NCI-H2107 (cell line): ENCODE measurements around the gene SF3B6.
"Not testable (repeated sequence)": the region's sequence is repeated elsewhere in the genome, so short reads cannot be mapped to it uniquely, and the experiment has no call there.

Experiments used
- DNase-seq: peaks from one replicate; lab custom pipeline; 2025; lab: John Stamatoyannopoulos, UW

The SF3B6 gene

DNA sequence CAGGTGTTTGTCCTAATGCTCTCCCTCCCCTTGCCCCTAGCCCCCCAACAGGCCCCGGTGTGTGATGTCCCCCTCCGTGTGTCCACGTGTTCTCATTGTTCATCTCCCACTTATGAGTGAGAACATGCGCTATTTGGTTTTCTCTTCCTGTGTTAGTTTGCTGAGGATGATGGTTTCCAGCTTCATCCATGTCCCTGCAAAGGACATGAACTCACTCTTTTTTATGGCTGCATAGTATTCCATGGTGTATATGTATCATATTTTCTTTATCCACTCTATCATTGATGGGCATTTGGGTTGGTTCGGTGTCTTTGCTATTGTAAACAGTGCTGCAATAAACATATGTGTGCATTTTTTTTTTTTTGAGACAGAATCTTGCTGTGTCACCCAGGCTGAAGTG lies 17.1 kb upstream of the SF3B6 start:
- DNase-seq: not testable (repeated sequence)

DNA sequence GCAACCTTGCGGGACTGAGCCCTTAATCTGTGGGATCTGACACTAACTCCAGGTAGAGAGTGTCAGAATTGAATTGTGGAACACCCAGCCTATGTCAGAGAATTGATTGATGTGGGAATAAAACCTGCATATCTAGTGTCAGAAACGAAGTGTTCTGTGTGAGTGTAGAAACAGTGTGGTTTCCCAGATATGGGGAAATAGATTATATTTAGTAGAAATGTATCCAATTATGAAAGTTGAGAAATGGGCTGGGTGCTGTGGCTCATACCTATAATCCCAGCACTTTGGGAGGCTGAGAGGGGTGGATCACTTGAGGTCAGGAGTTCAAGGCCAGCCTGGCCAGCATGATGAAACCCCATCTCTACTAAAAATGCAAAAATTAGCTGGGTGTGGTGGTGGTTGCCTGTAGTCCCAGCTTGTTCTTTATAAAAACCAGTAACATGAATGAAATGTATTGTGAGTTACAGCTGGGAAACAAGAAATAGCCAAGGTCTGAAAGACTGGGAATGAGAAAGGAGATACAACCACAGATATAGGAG lies 12.8 kb upstream of the SF3B6 start:
- no peak for DNase-seq

DNA sequence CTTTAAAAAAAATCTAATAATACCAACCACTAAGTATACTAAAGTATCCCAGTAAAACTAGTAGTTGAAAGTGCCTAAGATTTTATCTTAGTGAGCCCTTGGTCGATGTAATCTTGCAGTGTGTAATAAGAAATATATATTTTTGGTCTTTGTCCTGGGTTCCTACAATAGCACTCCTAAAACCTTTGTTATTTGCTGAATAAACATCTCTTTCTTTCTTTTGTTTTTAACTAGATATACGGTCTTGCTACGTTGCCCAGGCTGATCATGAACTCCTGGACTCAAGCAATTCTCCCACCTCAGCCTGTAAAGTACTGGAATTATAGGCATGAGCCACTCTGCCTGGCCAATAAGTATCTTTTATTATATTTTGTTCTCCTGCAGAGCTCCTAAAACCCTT lies 10.9 kb upstream of the SF3B6 start:
- no peak for DNase-seq

DNA sequence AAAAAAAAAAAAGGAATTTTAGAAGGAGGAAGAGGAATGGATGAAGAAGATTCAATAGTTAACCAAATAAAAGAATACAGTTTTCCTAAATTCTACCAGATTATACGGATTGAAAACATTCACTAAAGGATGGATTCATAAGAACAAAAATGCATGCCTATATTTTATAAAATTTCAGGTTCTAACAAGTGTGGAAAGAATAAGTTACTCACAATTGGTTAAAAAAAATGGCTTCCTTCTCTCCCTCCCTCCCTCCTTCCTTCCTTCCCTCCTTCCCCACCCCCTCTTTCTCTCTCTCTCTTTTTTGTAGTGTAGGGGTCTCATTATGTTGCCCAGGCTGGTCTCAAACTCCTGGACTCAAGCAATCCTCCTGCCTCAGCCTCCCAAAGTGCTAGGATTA lies 10.1 kb upstream of the SF3B6 start:
- no peak for DNase-seq

DNA sequence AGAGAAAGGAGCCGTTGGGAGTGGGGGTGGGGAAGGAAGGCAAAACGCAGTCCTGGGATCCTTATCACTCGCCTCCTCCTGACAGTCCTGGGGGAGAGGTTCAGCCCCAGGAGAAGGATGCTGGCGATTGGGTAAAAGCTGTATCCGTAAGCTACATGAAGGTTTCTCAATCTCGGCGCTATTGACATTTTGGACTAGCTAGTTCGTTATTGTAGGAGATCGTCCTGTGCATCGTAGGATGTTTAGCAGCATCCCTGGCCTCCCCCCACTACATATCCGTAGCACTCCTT lies 9.0 kb upstream of the SF3B6 start:
- no peak for DNase-seq

DNA sequence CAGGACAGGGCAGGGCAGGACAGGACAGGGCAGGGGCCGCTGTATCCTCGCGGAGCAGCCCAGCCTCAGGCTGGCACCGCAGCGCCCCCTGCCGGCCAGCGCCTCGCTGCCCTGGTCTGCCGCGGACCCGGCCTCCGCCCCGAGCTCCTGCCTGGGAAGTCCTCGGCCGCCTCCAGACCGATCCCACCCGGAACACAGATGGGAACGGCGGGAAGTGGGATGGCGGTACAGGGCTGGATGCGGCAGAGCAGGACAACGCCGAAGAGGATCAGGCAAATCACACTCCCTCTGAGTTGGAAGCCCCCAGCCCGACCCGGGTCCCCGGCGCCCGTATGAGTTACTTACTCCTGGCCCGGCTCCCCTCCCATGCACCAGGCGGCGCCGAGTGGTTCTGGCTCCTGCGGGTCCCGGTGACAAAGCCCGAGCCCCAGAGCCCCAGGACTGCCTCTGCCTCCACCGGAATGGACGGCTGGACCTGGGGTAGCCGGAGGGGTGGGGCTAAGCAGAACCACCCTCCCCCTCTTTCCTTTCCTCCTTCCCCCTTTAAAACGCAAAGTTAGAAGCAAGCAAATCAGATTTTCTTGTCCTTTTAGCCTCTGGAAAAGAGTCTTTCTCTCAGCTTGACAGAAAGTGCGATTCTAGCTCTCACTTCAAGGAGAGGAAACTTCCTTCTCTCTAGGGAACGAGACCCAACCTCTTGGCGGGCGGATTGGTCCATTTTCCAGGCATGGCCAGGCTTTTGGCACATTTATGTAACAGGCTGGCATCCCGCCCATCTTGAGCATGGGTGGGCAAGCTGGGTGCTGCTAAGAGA lies 8.5 kb upstream of the SF3B6 start, which contains the start of gene TP53I3:
Gene TP53I3 (minus strand): TSS at position 449 of the 814 bp plus-strand sequence. CDS start 508 bp downstream, outside the sequence.
- DNase-seq: peak; percentile 43

DNA sequence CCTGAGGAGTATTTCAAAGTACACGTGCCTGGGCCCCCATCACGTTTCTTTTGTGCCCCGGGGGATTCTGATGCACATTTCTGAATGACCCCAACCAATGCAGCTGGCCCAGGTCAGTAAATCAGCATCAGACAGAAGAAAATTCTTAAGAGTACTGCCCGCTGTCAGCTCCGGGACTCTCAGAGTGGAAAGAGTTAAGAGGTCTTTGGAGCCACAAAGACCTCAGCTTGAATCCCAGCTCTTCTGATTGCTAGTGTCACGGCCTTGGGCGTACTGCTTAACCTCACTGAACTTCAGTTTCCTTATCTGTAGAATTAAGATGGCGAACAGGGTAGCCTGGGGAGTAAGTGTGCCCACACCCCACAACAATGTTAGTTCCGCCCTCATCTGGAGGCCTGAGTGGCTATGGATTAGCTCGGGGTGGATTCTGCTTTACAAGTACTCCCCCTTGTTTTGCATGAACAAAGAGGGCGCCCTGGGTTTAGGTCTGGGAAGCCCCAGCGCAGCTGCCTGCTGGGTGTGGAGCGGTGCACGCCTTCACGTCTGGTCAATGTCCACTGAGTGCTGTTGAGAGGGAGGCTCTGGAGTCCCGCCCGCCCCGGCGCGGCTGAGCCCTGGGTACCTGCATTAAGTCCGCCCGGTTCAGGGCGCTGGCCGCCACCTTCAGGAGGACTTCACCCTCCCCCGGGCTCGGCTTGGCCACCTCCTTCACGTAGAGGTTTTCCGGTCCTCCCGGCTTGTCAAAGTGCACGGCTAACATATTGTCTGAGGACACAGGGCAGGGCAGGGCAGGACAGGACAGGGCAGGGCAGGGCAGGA lies 7.7 kb upstream of the SF3B6 start:
- peak; percentile 27 for DNase-seq

DNA sequence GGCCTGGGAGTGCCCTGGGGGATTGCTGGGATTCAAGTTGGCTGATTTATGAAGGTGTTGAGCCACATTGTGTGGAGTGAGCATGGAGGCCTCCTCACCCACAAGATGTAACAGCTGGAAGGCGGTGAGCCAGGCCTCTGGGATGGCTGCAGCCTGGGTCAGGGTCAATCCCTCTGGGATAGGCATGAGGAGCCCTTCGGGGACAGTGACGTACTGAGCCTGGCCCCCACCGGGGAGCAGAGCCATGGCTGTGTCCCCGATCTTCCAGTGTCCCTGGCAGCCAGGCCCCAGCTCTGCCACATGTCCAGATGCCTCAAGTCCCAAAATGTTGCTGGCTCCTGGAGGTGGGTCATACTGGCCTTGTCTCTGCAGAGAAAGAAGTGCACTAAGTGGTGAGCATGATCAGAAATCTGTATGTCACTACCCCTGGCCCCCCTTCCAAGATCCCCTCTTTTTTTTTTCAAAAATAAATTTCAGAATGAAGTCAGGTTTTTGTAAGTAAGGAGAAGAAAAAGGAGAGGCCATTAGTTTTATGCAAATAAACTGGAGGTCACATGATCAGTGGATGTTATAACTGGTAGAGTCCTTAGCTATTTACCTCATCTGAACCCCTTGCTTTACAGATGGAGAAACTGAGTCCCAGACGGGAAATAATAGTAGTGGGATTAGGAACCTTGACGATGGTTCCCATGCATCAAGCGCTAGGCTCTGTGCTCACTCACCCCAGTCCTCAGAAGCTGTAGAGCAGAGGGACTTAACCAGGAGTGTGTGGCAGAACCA lies 6.9 kb upstream of the SF3B6 start:
- DNase-seq: no peak

DNA sequence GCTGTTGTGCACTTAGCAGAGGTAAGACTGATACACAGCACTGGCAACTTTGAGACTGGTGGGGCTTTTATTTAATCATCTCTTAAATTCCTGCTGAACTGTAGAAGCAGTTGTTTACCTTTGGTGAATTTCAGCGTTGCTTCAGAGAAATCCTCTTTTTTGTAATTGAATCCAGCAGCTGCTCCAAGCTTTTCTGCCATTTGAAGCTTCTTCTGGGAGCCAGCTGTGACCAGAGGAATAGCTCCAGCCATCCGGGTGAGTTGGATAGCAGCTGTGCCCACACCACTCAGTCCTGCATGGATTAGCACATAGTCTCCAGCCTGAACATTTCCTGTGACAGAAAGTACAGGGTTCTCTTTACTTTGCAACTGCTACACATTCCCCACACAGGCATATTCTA lies 4.6 kb upstream of the SF3B6 start:
- DNase-seq: no peak

DNA sequence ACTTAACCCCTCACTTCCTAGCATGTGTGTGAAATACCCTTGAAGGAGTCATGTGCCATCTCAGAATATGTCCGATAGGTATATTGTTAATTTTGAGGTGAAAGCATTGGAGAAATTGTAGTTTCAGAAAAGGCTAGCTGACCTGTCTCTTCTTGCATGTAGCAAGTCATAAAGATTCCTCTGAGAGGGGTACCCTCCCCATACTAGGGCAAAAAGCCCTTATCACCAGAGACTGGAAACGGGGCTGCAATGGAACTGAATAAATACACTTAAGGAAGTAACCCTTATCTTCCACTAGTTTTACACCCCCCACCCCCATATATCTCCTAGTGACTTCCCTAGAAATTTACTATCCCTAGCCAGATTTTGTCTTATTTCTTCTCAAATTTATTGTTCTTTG lies 1.8 kb upstream of the SF3B6 start:
- DNase-seq: no peak

DNA sequence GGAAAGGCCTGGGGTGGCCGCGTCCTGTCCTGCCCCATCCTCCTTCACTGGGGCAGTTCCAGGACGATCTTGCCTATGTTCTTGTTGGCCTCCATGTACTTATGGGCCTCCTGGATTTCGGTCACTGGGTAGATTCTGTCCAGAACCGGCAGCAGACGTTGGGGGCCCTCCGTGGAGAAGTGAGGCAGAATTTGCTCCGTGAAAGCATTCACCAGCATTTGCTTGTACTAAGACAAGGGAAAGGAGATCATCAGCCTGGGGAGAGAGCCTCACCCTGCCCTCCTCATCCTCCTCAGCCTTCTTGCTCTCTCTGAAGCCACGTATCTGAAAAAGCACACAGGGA lies 1.4 kb upstream of the SF3B6 start:
- no peak for DNase-seq

DNA sequence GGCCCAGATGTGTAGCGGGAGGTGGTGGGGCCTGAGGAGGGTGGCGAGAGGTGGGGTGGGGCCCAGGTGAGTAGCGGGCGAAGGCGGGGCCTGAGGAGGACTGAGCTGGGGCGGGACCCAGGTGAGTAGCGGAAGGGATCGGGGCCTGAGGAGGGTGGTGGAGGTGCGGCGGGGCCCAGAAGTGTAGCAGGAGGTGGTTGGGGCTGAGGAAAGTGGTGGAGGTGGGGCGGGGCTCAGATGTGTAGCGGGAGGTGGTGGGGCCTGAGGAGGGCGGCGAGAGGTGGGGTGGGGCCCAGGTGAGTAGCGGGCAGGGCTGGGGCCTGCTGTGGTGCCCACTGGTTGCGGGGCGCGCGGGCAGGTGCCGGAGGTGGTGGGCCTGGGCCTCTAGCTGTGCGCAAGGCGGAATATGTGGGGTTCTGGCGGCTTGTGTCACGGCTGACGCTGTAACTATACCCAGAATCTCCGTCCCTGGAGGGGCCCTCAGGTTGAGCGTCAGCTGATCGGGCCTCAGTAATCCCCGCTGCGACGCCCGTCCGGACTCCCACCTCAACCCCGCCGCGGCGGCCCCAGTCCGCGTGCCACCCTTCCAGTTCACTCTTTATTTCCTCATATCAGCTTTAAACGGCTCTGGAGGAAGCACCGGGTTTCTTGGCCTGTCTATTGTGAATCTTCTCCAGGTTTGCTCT lies 866 bp upstream of the SF3B6 start:
- DNase-seq: no peak

DNA sequence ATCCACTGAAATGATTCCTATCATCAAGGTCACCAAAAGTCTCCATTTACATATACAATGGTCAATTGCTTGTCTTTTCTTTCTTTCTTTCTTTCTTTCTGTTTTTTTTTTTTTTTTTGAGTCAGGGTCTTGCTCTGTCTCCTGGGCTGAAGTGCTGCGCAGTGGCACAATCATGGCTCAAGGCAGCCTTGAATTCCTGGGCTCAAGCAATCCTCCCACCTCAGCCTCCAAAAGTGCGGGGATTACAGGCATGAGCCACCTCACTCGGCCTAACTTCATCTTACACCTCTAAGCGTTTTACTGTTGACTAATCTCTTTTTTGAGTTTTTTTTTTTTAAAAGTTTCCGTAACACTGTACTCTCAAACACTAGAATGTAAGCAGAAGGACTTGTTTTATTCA lies 867 bp downstream of the SF3B6 start:
- no peak for DNase-seq

DNA sequence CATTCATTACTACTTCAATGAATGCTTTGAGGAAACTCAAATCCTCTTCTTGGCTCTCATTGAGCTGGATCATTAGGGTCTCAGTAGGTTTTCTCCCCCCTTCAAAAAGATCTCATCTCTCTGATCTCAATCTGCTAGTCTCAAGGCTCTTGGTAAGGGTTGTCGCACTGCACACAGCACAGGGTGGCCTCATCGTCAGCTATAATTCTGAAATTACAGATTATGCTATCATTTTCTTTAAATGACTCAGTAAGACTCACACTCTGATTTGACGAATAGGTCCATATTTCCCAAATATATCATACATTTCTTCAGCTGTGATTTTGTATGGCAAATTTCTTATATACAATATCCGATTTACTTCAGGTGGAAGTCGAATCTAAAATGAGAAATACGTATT lies 2.3 kb downstream of the SF3B6 start:
- no peak for DNase-seq

DNA sequence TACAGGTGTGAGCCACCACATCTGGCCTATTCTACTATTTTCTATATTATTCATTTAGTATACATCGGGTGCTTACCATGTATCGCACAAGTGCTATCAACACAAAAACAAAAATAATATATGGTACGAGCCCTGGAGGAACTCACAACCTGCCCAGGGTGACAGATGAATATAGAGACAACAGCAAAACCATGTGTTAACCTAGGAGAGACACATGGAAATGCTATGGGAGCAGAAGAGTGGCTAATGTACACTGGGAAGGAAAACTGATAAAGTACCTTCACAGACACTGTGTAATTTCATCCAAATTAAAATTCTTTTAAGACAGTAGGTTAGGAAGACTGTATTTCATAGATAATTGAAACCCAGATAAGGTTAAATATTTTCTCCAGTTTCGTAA lies 3.9 kb downstream of the SF3B6 start:
- no peak for DNase-seq

DNA sequence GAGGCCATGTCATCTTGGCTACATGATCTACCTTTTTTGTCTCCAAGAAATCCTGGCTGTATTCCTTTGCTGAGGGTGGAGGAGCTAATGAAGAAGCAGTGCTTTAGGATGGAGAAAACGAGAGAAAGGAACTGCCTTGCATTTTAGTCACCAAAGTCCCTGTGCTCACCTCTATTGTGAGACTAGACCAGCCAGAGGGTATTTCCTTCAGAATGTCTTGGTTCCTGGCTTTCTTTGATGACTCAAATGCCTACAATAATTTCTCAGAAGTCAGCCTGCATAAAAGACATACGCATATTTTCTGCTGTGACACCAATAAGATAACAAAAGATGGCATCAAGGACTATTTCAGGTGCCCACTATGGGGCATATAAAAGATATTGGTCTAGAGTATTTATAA lies 10.8 kb downstream of the SF3B6 start:
- no peak for DNase-seq

DNA sequence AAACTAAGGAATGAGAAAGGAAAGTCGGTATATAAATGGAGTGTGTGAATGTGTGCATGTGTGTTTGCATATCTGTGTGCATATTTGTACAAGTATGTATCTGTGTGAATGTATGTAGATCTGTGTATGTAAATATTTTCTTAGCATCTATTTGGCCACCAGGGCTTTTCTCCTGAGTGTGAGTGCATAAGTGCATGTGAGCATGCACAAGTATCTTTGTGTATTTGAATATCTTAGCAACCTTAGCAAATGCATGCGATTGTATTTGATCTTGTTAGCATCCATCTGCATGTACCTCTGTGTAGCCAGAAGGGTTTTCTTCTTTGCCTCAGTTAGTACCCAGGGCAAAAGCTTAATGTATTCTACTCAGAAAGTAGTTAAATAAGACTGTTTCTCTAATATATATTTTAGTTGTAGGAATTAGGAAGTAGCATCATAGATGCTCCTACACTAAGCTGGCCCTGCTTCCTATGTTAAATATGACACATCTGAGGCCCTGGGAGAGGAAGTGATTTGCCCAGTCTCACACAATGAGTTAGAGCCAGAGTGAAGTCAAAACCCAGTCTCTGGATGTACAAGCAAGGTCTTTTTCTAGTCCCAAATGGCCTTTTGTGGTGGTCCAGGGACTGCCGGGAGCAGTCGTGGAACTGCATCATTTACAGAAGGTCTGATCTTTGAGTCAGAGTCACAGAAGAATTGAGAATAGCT lies 17.4 kb downstream of the SF3B6 start:
- no peak for DNase-seq

DNA sequence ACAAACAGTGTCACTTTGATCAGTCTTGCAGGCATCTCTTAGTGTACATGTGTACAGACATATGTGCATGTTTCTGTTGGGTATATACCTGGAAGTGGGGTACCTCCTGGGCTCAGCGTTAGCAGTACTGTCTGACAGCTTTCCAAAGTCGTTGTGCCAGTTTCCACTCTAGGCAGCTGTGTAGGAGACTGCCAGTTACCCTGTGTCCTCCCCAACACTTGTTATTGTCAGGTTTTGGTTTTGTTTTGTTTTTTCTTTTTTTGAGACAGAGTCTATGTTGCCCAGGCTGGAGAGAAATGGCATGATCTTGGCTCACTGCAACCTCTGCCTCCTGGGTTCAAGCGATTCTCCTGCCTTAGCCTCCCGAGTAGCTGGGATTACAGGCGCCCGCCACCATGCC lies 20.4 kb downstream of the SF3B6 start:
- DNase-seq: no peak

DNA sequence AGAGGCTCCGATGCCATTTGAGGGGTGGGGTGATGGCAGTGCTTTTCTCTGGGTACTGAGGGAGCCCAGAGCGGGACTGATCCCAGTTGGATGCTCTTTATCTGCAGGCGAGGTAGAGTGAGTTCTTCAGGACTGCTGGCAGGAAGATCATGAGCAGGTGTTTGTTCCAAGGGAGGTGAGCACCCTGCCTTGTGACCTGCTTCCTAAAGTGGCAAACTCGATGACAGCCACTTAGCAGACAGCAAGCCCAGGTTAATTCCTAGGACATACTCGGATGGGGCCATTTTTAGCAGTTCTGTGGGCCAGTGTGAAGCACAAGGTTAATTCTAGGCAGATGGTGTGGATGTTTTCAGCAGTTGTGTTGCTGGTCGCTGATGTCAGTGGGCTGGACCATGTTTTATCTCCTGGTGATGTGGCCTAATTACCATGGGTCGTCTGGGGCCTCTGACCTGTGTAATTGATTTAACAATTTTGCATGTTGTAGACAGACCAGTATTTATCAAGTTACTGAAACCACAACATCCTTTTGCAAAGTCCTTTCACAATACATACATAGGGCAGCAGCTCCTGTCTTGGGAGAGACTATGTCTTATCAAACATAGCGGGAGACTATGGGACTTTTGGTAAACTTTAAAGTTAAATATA lies 21.6 kb downstream of the SF3B6 start:
- no peak for DNase-seq

DNA sequence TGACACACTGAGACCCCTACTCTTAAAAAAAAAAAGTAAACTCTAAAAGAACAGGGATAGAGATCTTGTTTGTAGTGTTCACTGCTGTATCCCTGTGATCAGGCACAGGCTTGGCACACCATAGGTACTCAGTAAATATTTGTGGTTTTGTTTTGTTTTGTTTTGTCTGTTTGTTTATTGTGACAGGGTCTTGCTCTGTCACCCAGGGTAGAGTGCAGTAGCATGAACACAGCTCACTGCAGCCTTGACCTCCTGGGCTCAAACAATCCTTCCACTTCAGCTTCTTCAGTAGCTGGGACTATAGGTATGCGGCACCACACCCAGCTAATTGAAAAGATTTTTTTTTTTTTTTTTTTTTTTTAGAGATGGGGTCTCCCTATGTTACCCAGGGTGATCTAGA lies 23.2 kb downstream of the SF3B6 start:
- no peak for DNase-seq

DNA sequence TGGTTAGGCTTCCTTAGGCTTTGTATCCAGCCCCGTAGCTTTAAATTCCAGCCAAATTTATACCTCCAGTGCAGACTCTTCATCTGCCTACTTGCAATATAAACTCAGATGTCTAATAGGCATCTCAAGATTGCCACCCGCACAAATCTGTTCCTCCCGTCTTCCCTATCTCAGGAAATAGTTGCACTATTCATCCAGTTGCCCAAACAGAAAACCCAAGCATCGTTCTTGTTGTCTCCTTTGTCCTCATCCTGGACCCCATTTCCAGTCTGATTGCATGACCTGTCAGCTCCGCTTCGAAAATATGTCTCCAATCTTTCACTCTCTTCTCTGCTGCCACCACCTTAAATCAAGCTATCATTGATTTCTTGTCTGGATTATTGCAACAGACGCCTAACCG lies 24.3 kb downstream of the SF3B6 start:
- no peak for DNase-seq
